B cell (primary cell): ENCODE data around the gene TMIE. TPM values are rescaled to one million over a fixed set of nuclear protein-coding genes. Genes with fewer than 3 reads are reported as not detected.

Experiments used
- ATAC-seq: fragments of 200-7000 bp; cut with Tn5 transposase; one replicate; pipeline ENCODE4 v1.10.0; 2021; ENCODE audit warnings: low read depth, mild to moderate bottlenecking, moderate number of reproducible peaks, moderate library complexity
- CTCF ChIA-PET: fragments of 350-600 bp; sonication (Branson Sonifier 250); formaldehyde crosslinking; loops from one replicate; lab custom pipeline; 2021; ENCODE audit warnings: antibody characterized with exemption, inconsistent platforms; lab: Charles Lee
- POLR2A ChIA-PET: fragments of 350-600 bp; sonication (Branson Sonifier 250); formaldehyde crosslinking; loops from one replicate; lab custom pipeline; 2021; ENCODE audit warnings: antibody characterized with exemption; lab: Charles Lee
- DNase-seq: peaks from one replicate; pipeline ENCODE4 v3.0.0; 2013
- H2AFZ ChIP-seq: 2 replicates; pipeline ENCODE4 v1.6.1; 2012; ENCODE audit warnings: mild to moderate bottlenecking, low read depth, low read length; ENCODE audit not compliant: insufficient read depth, poor library complexity, severe bottlenecking
- H3K27ac ChIP-seq, 2 donors: 1 replicate in 1 of 2; 2 replicates in 1 of 2; pipeline ENCODE4 v1.5.1; 2012 to 2013; ENCODE audit warnings: low read length in 2 of 2, mild to moderate bottlenecking in 2 of 2, moderate library complexity in 1 of 2
- H3K27me3 ChIP-seq, 4 experiments: fragments of 200-600 bp in 1 of 4; sonication (generic) in 1 of 4; replicated peaks in 1 of 4; 1 replicate in 2 of 4; 2 replicates in 2 of 4; pipeline versions ENCODE4 v1.6.1 to v1.7.0; 2013 to 2016; ENCODE audit warnings: low read length in 3 of 4, mild to moderate bottlenecking in 2 of 4, mixed read lengths in 1 of 4, moderate library complexity in 1 of 4; ENCODE audit not compliant: insufficient read depth in 4 of 4, control insufficient read depth in 3 of 4; ENCODE audit errors: control extremely low read depth in 1 of 4
- H3K36me3 ChIP-seq, 2 experiments: replicated peaks in 1 of 2; 1 replicate in 1 of 2; 2 replicates in 1 of 2; pipeline versions ENCODE4 v1.6.1 to v1.7.1; 2013; ENCODE audit warnings: low read length in 1 of 2; ENCODE audit not compliant: insufficient read depth in 2 of 2, control insufficient read depth in 1 of 2; ENCODE audit errors: control extremely low read depth in 1 of 2, extremely low read depth in 1 of 2
- H3K4me1 ChIP-seq, 2 donors: fragments of 200-600 bp in 1 of 2; sonication (generic) in 1 of 2; 1 replicate in 1 of 2; 2 replicates in 1 of 2; pipeline versions ENCODE4 v1.5.1 to v1.6.1; 2013 to 2017; ENCODE audit warnings: low read length in 2 of 2; ENCODE audit not compliant: control insufficient read depth in 2 of 2, insufficient read depth in 2 of 2
- H3K4me2 ChIP-seq: replicated peaks from 2 replicates; pipeline ENCODE3; 2012; ENCODE audit warnings: mild to moderate bottlenecking, low read depth, low read length; ENCODE audit not compliant: poor library complexity, severe bottlenecking
- H3K4me3 ChIP-seq, 5 experiments: fragments of 200-600 bp in 1 of 5; sonication (generic) in 1 of 5; 1 replicate in 3 of 5; 2 replicates in 2 of 5; pipeline versions ENCODE4 v1.5.1 to v1.7.0; 2011 to 2016; ENCODE audit warnings: low read length in 4 of 5, mild to moderate bottlenecking in 4 of 5, low read depth in 2 of 5, control low read depth in 1 of 5, moderate library complexity in 1 of 5; ENCODE audit not compliant: insufficient read depth in 1 of 5; ENCODE audit errors: control extremely low read depth in 1 of 5, extremely low read depth in 1 of 5
- H3K79me2 ChIP-seq: fragments of 200-600 bp; sonication (generic); one replicate; pipeline ENCODE4 v1.6.0; 2016; ENCODE audit warnings: low read length; ENCODE audit not compliant: control insufficient read depth, insufficient read depth
- H3K9ac ChIP-seq: fragments of 200-600 bp; sonication (generic); 2 replicates; pipeline ENCODE4 v1.6.1; 2017; ENCODE audit warnings: mild to moderate bottlenecking, low read length, moderate library complexity
- H3K9me3 ChIP-seq, 3 donors: one replicate each; pipeline versions ENCODE4 v1.6.1 to v1.7.1; 2013; ENCODE audit warnings: low read length in 2 of 3; ENCODE audit not compliant: control insufficient read depth in 2 of 3, insufficient read depth in 1 of 3; ENCODE audit errors: control extremely low read depth in 1 of 3
- H4K20me1 ChIP-seq: 2 replicates; pipeline ENCODE4 v1.6.0; 2012; ENCODE audit warnings: mild to moderate bottlenecking, low read length; ENCODE audit not compliant: insufficient read depth, control insufficient read depth, poor library complexity, severe bottlenecking
- H3K27ac Mint-ChIP-seq: one replicate; pipeline ENCODE4 v1.8.0; 2021; ENCODE audit warnings: mixed read lengths
- H3K27me3 Mint-ChIP-seq: one replicate; pipeline ENCODE4 v1.8.0; 2021; ENCODE audit warnings: mixed read lengths
- H3K4me1 Mint-ChIP-seq: one replicate; pipeline ENCODE4 v1.8.0; 2021; ENCODE audit warnings: mixed read lengths
- H3K4me3 Mint-ChIP-seq: one replicate; pipeline ENCODE4 v1.8.0; 2021; ENCODE audit warnings: mixed read lengths
- H3K9me3 Mint-ChIP-seq: one replicate; pipeline ENCODE4 v1.8.0; 2022; ENCODE audit warnings: mixed read lengths; ENCODE audit not compliant: insufficient read depth
- CTCF ChIP-seq: fragments of 200-600 bp; IDR thresholded peaks from one replicate; pipeline ENCODE4 v1.8.0; 2022; ENCODE audit warnings: antibody characterized with exemption, mild to moderate bottlenecking
- EZH2 ChIP-seq: IDR thresholded peaks from 2 replicates; pipeline ENCODE4 v1.6.1; 2012; ENCODE audit warnings: borderline replicate concordance, low read depth, mild to moderate bottlenecking, moderate library complexity, low read length; ENCODE audit not compliant: insufficient read depth, poor library complexity, severe bottlenecking
- WGBS: methylation state at CpG from one replicate; pipeline ENCODE4 v1.1.5; 2013; ENCODE audit warnings: missing lambda C conversion rate; ENCODE audit not compliant: insufficient coverage; 5-methylcytosine and 5-hydroxymethylcytosine counted together
- intact Hi-C: fragments of 100-400 bp; cut with micrococcal nuclease; formaldehyde crosslinking; loops from one replicate; pipeline ENCODE4 v1.10.0; 2022
- polyA plus RNA-seq: library from polyadenylated mRNA; depleted of rRNA; stranded (reverse); fragments of >200 nt; gene quantifications from 2 replicates; pipeline ENCODE4 v1.2.3, GENCODE V29; 2012
- total RNA-seq, 2 donors: library from RNA; stranded (reverse); fragments of 120-200 nt in 1 of 2; gene quantifications; 1 replicate in 1 of 2; 2 replicates in 1 of 2; pipeline versions ENCODE4 v1.2.3 to v1.2.4, GENCODE V29; 2013 to 2022

Gene TMIE
- total and polyA plus RNA-seq, 2 donors (not counting 1 experiment from before 2014, with no cell fraction given): not detected

GRCh38 chr3:46708401-46709156 lies 7.4 kb downstream of the TMIE start:
- Mint-ChIP-seq H3K9me3 (no peaks in the 10 kb centered on the region), H3K27ac (no peak overlapping the region), H3K27me3 (peaks cover 4% of the 10 kb centered on the region), H3K4me3 (no peak overlapping the region), H3K4me1 (no peaks in the 10 kb centered on the region)
- H3K9ac ChIP-seq: no peak overlapping the region
- H3K79me2 ChIP-seq: no peaks in the 10 kb centered on the region
- WGBS: 90% methylated on average over 10 of the region's 11 CpGs
- intact Hi-C loops: no loop called here
- no peak for TF ChIP-seq CTCF
- H2AFZ ChIP-seq: no peak overlapping the region
- H3K4me2 ChIP-seq: no peak overlapping the region
- DNase-seq: no peak
- H3K4me1 ChIP-seq: no peaks in the 10 kb centered on the region
- ChIA-PET CTCF (interaction anchor here (1.2 to 1.7 kb wide), 5 partner anchors 11 to 201 kb away, joined by 3 to 5 read pairs (median 3); no protein-coding TSS in a partner anchor), POLR2A (interaction anchor here (0.6 kb wide), 1 partner anchor 21 kb away, joined by 3 read pairs; no protein-coding TSS in a partner anchor)
- no peak overlapping the region for H3K27ac ChIP-seq
- H3K4me3 ChIP-seq: no peak overlapping the region
- H4K20me1 ChIP-seq: no peaks in the 10 kb centered on the region
- no peaks in the 10 kb centered on the region for H3K9me3 ChIP-seq
- ATAC-seq: no peak
- H3K36me3 ChIP-seq: no peaks in the 10 kb centered on the region
- H3K27me3 ChIP-seq: peaks cover 0 to 9% (median 0%) of the 10 kb centered on the region in 4 experiments

DNA sequence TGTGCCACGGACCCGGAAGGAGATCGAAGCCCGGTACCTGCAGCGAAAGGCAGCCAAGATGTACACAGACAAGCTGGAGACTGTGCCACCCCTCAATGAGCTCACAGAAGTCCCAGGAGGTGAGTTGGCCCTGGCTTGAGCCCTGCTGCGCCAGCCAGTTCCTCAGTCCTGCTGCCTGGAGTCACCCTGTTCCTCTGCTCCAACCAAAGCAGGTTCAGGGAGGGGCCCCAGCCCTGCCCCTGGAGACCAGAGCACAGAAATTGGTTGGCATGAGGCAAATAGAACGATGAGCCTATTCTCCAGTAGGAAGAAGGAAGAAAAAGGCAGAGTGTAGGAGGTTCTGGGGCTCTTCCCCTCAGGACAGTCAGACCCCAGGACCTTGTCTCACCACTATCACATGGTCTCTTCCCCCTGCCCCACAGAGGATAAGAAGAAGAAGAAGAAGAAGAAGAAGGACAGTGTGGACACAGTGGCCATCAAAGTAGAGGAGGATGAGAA lies 8.0 kb downstream of the TMIE start:
- CTCF ChIA-PET: interaction anchor here (1.5 to 1.7 kb wide), 2 partner anchors 183 to 201 kb away, joined by 3 to 5 read pairs; no protein-coding TSS in a partner anchor
- WGBS: 98% methylated on average over 6 of the region's 7 CpGs
- no peaks in the 10 kb centered on the region for H3K9me3 Mint-ChIP-seq
- Histone ChIP-seq H3K27me3 (peaks cover 0 to 5% (median 0%) of the 10 kb centered on the region in 4 experiments), H3K36me3 (no peaks in the 10 kb centered on the region), H3K79me2 (no peaks in the 10 kb centered on the region), H3K4me1 (no peaks in the 10 kb centered on the region), H2AFZ (no peak overlapping the region), H3K4me2 (no peak overlapping the region), H3K9ac (no peak overlapping the region), H4K20me1 (no peaks in the 10 kb centered on the region), H3K4me3 (no peak overlapping the region), H3K27ac (no peak overlapping the region), H3K9me3 (no peaks in the 10 kb centered on the region)
- no peaks in the 10 kb centered on the region for H3K27me3 Mint-ChIP-seq
- intact Hi-C loops: no loop called here
- no peak overlapping the region for H3K4me3 Mint-ChIP-seq
- POLR2A ChIA-PET: no interaction called here
- ATAC-seq (no peak), DNase-seq (no peak)
- H3K4me1 Mint-ChIP-seq: no peaks in the 10 kb centered on the region
- no peak overlapping the region for H3K27ac Mint-ChIP-seq
- TF ChIP-seq CTCF (no peak), EZH2 (no peak)
